MM.1S (cell line): ENCODE measurements around the gene POLN.

ENCODE experiments used
- EZH2 ChIP-seq: fragments of 300-600 bp; sonication (generic); optimal IDR thresholded peaks from 2 replicates; pipeline ENCODE3; 2017; ENCODE audit warnings: low read depth, mild to moderate bottlenecking, antibody characterized with exemption, low read length, mixed read lengths
- TF ChIP-seq, protein P1 (sequence below): fragments of 300-600 bp; sonication (generic); IDR thresholded peaks from 2 replicates; pipeline ENCODE4 v1.5.1; 2016; ENCODE audit warnings: antibody characterized with exemption, low read length, mixed read lengths

GRCh38 chr4:2091990-2092668, 149.8 kb downstream of the POLN start:
- TF ChIP-seq, protein P1, sequence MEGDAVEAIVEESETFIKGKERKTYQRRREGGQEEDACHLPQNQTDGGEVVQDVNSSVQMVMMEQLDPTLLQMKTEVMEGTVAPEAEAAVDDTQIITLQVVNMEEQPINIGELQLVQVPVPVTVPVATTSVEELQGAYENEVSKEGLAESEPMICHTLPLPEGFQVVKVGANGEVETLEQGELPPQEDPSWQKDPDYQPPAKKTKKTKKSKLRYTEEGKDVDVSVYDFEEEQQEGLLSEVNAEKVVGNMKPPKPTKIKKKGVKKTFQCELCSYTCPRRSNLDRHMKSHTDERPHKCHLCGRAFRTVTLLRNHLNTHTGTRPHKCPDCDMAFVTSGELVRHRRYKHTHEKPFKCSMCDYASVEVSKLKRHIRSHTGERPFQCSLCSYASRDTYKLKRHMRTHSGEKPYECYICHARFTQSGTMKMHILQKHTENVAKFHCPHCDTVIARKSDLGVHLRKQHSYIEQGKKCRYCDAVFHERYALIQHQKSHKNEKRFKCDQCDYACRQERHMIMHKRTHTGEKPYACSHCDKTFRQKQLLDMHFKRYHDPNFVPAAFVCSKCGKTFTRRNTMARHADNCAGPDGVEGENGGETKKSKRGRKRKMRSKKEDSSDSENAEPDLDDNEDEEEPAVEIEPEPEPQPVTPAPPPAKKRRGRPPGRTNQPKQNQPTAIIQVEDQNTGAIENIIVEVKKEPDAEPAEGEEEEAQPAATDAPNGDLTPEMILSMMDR, result no peak
- TF ChIP-seq EZH2, result no peak
